Ecto neural progenitor cell (in vitro differentiated cells): ENCODE results near the gene MAP1LC3B.
"Not testable (repeated sequence)": the region's sequence is repeated elsewhere in the genome, so short reads cannot be mapped to it uniquely, and the experiment has no call there.

ENCODE experiments used
- DNase-seq: peaks from one replicate; pipeline ENCODE4 v3.0.0-alpha.2; 2018; ENCODE audit warnings: low spot score

MAP1LC3B gene

DNA sequence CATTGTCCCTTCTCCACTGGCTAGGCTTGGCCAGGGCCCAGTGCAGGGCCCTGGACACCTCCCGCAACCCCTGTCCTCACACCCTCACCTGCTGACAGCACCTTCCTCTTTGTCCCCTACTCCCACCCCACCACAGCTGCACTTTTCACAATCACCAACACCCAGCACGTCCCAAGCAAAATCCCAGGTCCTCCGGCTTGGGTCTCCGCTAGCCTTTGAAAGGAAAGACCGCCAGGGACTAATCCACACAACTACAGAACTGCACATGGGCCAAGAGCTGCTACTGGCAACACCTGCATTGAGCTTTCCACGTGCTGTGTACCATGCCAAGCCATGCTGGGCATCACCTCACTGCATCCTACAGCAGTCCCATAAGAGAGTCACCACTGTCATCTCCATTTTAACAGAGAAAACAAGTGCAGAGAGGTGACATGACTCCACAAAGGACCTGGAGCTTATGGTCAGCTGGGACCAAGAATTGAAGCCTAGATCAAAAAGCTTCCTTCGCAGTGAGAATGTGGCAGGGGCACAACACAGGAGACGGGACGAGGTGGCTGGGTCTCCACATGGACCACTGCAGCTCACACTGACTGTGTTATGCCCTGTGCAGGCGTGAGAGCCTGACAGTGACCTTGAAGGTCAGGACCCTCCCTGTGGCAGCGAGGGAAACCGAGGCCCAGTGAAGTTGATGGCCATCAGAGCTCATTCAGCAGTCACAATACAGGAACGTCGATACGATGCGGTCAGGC lies 31.1 kb upstream of the MAP1LC3B start:
- no peak for DNase-seq

DNA sequence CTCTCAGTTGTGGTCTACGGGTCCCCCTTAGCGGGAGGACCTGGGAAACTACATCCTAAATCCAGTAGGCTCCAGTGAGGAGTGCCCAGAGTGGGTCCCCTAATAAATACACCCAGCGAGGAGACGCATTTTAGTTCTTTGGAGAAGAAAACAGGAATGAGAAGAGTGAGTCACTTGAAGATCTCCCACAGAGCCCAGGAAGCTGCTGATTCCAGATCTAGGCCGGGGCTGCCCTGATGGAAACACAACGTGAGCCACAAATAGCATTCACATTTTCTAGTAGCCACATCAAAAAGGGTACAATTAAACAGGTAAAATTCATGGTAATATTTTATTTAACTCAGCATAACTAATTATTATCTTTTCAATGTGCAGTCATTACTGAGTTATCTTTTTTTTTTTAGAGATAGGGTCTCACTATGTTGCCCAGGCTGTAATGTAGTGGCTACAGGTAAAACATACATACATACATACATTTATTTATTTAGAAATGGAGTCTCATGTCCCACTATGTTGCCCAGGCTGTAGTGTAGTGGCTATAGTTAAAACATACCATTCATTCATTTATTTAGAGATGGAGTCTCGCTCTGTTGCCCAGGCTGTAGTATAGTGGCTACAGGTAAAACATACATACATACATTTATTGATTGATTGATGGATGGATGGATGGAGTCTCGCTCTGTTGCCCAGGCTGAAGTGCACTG lies 30.1 kb upstream of the MAP1LC3B start:
- DNase-seq: no peak

DNA sequence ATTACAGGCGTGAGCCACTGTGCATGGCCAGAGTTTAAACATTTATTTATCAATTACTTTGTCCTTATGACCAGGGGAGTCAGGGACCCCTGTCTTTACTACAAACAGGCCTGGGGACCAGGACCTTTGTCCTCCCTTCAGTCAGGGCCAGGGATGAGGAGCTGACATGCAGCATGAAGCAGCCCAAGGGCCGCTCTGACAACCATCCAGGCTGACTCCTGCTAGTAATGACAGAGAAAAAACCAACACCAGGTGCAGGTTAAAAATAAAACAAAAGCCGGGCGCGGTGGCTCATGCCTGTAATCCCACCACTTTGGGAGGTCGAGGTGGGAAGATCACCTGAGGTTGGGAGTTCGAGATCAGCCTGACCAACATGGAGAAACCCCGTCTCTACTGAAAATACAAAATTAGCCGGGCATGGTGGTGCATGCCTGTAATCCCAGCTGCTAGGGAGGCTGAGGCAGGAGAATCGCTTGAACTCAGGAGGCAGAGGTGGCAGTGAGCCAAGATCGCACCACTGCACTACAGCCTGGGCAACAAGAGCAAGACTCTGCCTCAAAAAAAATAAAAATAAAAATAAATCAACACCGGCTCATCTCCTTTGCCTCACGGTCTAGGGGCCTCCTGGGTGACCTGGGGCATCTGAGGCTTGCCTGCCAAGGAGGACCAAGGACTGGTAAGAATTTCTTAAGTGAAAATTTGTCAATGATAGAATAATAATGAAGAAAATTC lies 29.1 kb upstream of the MAP1LC3B start:
- DNase-seq: not testable (repeated sequence)

DNA sequence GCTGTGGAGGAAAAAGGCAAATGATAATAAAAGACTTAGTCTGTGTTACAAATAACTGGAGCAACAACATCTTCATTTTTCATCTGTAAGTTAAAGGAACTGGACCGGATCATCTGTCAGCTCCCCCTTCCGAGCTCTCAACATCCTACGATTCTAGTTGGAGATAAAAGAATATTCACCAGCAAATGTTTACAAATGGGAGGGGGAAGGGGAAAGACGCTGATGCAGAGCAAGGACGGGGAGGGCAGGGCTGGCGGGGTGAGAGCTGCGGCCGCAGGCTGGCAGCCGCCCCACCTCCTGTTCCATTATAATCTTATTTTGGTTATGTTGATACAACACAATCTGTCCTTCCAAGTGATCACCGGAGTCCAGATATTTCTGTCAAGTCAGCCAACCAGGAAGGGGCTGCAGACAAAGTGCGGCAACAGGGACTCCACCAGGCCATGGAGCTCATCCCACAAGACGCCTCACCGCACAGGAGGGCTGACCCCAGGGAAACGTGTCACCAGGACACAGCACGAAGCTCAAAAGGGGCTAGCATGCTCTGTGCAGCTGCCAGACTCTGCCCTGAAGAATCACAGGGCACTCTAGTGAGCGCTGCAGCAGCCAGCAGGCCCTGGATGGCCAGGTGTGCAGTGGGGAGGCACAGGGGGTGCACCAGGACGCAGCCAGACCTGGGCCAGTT lies 28.2 kb upstream of the MAP1LC3B start:
- no peak for DNase-seq

DNA sequence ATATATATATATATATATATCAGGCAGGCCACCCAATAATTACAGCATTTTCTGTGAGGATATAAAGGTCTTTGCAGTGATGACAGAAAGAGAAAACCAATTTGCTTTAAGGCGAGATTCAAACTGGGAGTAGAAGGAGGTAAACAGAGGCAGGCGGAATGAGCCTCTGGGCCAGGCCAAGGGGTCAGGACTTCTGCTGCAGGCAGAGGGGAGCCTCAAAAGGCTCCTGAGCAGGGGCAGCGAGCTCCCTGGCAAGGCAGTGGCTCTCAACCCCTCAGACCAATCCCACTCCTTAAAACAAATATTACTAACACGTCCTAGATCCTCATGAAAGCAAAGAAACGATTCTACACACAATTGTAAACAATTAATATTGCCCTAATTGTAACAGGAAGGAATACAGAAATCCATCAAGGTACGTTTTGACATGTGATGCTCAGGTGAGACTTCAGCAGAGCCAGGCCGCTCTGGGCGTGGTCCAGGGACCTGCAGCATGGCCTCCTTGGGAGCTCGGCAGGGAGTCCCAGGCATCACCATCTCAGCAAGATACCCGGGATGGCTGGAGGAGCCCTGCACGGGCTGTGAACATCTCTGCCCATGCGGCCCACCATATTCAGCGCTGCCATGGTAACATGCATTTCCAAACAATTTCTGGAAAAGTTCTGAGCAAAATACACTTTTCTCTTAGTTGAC lies 27.0 kb upstream of the MAP1LC3B start:
- no peak for DNase-seq

DNA sequence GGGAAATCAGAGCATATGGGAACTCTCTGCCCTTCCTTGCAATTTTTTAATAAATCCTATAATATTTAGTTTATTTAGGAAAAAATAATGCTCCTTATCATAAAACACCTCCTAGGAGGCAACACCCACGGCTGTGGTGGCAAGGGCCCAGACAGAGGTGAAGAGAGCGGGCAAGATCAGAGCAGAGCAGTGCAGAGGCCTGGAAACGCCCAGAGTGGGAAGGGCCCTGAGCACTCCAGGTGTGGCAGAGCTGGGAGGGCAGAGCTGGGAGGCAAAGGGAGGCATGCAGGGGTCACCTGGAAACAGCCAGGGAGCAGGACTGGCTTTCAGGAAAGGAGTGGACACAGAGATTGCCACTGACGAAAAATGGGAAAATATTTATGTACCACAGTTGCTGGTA lies 25.8 kb upstream of the MAP1LC3B start:
- no peak for DNase-seq

DNA sequence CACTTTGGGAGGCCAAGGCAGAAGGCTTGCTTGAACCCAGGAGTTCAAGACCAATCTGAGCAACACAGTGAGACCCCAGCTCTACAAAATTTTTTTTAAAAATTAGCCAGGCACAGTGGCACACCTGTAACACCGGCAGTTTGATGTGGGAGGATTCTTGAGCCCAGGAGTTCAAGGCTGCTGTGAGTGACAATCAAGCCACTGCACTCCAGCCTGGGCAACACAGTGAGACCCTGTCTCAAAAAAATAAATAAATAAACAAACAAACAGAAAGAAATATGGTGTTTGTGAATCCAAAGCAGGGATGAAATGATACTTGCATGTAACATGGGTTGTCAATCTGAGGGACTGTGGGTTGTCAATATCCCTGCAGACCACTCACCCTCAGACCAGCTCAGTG lies 25.2 kb upstream of the MAP1LC3B start:
- DNase-seq: no peak

DNA sequence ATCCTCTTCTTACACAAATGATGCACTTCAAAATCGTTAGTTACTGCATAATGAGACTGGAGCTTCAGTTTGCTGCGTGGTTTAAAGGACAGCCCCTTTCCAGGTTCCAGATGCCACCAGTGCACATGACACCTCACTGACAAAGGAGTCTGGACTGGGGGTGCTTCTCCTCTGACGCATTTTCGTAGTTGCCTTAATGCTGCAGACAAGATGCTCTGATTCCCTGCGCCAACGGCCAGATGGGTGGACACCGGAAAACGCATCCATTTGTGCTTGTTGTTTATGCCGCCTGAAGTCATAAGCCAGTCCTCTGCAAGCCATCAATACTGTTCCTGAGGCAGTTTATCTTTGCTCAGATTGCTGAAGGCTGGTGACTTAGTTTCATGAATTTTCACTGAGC lies 24.6 kb upstream of the MAP1LC3B start:
- no peak for DNase-seq

DNA sequence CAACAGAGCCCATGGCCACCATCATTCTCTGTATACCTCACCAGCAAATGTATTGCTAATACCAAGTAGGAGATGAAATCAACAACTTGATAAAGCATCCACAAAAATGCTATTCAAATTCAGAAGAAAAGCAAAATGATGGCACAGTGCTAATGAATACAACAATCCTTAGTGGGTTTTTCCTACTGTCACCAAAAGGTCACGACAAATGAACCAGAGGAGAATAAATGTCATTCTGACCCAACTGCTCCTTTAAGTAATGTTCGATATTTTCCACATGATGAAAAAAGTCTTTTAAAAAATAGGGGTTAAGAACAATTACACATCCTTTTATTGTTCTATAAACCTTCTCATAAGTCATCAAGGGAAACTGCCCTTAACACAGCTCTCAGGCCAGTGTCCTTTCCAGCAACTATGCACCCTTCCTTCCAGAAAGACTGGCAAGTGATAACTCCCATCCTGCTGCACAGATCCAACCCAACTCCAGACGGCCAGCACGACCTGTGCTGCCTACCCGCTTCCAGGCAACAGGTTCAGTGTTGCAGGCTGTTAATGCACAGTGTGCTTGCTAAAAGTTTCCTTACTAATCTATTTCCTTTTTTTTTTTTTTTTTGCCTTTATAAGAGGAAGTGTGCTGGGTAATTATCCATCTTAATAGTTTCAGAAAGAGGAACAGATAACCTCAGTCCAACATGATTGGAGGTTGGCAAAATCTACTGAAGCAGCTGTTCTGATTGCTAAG lies 23.9 kb upstream of the MAP1LC3B start:
- no peak for DNase-seq

DNA sequence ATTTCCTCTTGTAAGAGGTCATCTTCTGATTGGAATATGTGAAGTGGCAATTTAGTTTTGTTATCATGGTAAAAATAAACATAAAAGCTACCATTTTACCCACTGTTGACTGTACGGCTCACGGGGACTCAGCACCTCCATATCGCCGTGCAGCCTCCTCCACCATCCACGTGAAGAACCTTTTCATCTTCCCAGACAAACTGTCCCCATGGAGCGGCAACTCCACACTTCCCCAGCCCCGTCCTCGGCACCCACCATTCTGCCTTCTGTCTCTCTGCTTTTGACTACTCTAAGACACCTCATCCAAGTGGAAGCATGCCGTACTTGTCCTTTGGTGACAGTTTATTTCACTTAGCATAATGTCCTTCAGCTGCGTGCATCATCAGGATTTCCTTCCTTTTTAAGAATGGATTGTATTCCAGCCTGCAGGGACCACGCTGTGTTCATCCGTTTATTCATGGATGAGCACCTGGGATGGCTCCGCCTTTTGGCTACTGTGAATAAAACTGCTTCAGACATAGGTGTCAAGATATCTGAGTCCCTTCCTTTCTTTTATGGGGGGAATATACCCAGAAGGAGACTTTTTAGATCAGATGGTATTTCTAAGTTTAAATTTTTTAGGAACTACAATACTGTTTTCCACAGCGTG lies 22.9 kb upstream of the MAP1LC3B start:
- no peak for DNase-seq

DNA sequence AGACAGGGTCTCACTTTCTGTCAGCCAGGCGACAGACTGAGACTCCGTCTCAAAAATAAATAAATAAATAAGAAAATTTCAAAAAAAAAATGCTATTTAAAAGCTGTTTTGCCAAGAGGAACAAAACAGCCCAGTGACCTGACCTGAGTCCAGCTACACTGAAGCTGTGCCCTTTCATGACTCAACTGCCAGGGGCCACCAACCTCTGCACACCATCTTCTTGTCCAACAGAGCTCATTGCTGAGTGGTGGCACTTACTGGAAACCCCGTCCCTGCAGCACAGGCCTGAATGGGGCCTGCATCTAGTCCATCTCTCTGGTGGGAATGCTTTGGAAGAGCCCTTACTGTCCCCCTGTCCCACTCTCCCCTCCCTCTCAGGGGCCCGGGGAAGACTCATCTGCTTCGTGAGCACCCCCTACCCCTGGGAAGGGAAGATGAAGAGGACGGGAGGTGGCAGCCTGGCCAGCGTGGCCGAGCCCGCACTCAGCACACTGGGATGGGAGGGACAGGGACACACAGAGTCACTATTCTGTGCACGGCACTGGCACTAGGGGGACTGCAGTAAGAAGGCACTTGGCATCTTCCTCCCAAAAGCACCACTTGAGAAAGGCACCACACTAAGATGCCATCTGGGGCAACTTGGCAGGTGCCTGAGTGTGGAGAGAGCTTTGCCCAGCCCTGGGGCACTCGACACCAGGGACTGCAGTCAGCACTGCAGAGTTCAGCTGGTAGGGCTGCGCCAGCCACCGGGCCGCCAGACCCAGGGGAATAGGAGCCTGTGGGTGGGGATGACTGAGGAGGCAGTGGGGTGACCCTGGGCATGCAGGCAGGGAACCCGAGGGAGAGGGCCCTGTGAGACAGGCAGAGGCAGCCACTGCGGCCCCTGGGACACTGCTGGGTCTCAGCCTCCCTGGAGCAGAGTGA lies 22.1 kb upstream of the MAP1LC3B start:
- DNase-seq: no peak

DNA sequence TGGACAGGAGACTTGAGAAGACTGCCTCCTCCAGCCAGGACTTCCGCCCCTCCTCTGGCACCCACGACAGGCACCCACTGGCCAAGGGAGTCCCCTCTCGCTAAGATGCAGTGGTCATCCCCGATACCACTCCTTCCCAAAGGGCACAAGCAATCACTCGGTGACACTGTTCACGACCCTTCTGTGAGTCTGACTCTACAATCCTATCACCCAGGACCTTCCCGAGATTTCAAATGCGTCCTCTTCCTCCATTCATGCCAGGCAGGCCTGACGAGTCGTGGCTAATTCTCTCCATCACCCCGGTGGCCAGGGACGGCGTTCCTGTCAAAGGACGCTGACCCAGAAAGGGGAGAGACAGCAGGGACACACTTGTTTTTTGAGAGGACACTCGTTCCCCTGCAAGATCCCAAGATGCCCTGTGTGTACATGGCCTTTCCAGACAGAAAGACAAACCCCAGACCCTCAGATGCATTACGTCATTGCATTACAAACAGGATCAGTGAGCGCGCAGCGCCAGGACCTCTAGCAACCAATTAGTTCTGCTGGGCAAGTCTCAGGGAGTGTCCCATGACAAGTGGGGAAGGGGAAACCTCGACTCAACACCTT lies 20.8 kb upstream of the MAP1LC3B start:
- DNase-seq: no peak

DNA sequence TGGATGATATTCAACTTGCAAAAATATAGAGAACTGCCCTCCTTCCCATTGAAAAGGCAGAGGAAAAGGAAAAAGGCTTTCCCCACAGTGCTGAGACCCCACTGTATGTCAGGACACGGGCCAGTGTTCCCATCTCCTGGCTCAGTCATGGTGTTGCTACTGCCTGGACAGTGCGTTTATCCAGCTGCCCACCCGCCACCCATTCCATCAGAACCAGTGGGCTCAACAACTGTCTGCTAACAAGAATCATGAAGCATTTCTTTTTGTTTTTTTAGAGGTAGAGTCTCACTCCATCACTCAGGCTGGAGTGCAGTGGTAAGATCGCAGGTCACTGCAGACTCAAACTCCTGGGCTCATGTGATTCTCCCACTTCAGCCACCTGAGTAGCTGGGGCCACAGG lies 19.8 kb upstream of the MAP1LC3B start:
- no peak for DNase-seq

DNA sequence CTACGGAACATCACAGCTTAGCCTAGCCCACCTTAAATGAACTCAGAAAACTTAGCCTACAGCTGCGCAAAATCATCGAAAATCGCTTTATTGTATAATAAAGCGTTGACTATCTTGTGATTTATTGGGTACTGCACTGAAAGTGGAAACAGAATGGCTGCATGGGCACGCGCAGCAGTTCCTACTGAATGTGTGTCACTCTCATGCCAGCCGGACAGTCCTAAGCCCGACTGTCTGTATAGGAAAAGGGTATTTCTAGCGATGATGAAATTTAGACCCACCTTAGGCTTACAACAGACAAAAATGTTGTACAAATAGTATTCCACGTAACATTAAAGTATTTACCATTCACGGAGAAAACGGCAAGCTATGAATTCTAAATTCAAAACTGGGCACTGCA lies 17.8 kb upstream of the MAP1LC3B start:
- DNase-seq: no peak

DNA sequence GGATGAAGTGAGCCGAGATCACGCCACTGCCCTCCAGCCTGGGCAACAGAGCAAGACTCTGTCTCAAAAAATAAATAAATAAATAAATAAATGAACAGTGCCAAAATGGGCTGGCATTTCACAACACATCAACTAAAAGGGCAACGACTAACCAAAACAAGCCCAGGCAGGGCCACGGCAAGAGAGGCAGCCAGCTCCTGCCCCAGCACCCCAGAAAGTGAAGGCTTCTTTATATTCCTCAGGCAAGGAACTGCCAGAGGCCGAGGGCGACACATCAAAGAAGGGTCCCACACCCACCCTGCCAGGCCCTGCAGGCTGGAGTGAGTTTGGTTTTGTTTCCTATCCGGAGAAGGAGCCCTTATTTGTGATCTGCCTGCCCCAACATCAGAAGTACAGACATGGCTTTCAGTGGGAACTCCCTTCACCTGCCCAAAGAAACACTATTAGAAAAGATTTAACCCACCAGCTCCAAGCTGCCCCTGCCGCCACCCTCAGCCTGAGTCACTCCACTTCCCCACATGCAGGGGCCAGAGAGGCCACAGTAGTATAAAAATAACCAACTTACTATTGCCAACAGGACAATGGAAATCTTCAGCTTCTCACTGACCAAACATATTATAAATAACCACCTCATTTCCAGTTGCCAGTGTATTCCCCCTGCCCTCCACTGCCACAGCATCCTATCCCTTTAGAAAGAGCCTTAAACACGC lies 16.6 kb upstream of the MAP1LC3B start:
- no peak for DNase-seq

DNA sequence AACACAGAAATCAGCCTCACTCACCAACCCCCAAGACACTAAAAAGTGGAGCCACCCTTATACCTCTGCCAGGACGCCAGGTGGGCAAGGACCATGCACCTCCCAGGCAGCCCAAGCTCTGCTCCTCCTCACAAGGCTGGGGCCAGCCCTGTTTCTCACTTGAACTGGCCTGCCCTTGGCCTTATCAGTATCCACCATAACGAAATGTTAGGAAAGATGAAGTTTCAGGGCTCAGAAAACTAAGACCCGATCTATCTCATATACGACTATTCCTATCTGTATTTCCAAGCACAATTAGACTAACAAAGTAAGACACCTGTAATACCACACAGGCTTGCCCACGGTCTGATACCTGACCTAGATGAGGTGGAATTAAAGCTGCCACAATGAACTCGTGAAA lies 15.5 kb upstream of the MAP1LC3B start:
- no peak for DNase-seq

DNA sequence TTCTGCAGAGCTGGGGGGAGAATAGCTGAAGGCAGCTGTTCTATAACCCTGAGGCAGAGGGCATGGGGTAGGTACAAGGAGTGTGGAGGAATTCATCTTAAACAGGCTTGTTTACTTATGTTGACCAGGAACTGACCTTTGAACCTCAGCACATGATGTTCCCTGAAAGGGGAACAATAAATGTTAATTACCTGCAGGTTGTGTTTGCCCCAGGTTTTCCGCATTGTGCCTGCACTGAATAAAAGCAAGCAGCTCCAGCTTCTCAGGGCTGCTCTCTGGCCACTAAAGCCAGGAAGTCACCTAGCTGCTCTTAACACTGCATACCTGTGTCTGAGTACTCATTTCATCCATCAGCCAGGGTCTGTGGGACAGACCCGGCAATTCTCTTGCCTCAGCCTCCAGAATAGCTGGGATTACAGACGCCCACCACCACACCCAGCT lies 12.8 kb upstream of the MAP1LC3B start:
- not testable (repeated sequence) for DNase-seq

DNA sequence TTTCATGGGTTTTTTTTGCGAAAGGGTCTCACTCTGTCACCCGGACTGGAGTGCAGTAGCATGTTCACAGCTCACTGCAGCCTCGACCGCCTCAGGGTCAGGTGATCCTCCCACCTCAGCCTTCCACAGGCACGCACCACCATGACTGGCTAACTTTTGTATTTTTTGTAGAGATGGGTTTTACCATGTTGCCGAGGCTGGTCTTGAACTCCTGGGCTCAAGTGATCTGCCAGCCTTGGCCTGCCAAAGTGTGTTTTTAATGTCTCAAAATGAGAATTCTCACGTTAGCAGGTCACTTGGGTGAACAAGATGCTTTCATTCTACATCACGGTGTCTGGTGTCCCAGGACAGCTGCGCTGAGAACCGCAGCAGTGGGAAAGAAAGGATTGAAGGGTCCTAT lies 11.7 kb upstream of the MAP1LC3B start:
- DNase-seq: no peak
